Lower lobe of right lung (tissue), 2 donors: ENCODE measurements around the gene CCNA2. TPM values are rescaled to one million over a fixed set of nuclear protein-coding genes. Genes with fewer than 3 reads are reported as not detected.

Experiments used
- ATAC-seq, 2 donors: fragments of 200-7000 bp; cut with Tn5 transposase; one replicate each; pipeline ENCODE4 v1.9.1; 2020 to 2022; ENCODE audit warnings: mild to moderate bottlenecking in 2 of 2, moderate library complexity in 2 of 2
- DNase-seq: peaks from one replicate; pipeline ENCODE4 v3.0.0-alpha.2; 2020
- H3K27ac ChIP-seq: fragments of 200-600 bp; one replicate; pipeline ENCODE4 v1.8.0; 2022
- H3K27me3 ChIP-seq: fragments of 200-600 bp; one replicate; pipeline ENCODE4 v1.8.0; 2022; ENCODE audit warnings: low read depth
- H3K36me3 ChIP-seq: fragments of 200-600 bp; one replicate; pipeline ENCODE4 v1.8.0; 2022; ENCODE audit warnings: mild to moderate bottlenecking
- H3K4me1 ChIP-seq: fragments of 200-600 bp; one replicate; pipeline ENCODE4 v1.8.0; 2022
- H3K4me3 ChIP-seq: fragments of 200-600 bp; one replicate; pipeline ENCODE4 v1.8.0; 2022; ENCODE audit warnings: mild to moderate bottlenecking
- H3K9me3 ChIP-seq: fragments of 200-600 bp; one replicate; pipeline ENCODE4 v1.8.0; 2022
- CTCF ChIP-seq: fragments of 200-600 bp; IDR thresholded peaks from one replicate; pipeline ENCODE4 v1.8.0; 2022; ENCODE audit warnings: antibody characterized with exemption, mild to moderate bottlenecking
- intact Hi-C: fragments of 100-400 bp; cut with DNase I; formaldehyde crosslinking; loops from one replicate; pipeline ENCODE4 v1.11.0; 2022
- total RNA-seq: library from RNA; stranded (reverse); fragmentation: NEBNext Ultra II Directional; extraction: Animal tissue kit (Norgen Biotek cat#: 25700); gene quantifications from one replicate; pipeline ENCODE4 v1.2.1, GENCODE V29; 2021
- donor health status: DM: no; HTN: yes; CAD: no; lungs with severe emphysema.

Gene CCNA2
- total RNA-seq, 1 donor from 2014 or later = 2.2 TPM

- Histone ChIP-seq H3K27ac (no peak overlapping the region), H3K27me3 (no peaks in the 10 kb centered on the region), H3K9me3 (no peaks in the 10 kb centered on the region), H3K4me3 (no peak overlapping the region), H3K36me3 (peaks cover 32% of the 10 kb centered on the region), H3K4me1 (peaks cover 19% of the 10 kb centered on the region)
- no peak for DNase-seq
- no peak for ATAC-seq
- TF ChIP-seq CTCF = no peak
- intact Hi-C loops = no loop called here
These were observed 1.3 kb upstream of the CCNA2 start for GRCh38 chr4:121824950-121825349.

- Histone ChIP-seq H3K4me1 (peaks cover 19% of the 10 kb centered on the region), H3K36me3 (peaks cover 24% of the 10 kb centered on the region), H3K9me3 (no peaks in the 10 kb centered on the region), H3K4me3 (peak overlapping the region; percentile 80), H3K27ac (peak overlapping the region; percentile 77), H3K27me3 (no peaks in the 10 kb centered on the region)
- intact Hi-C loops = no loop called here
- ATAC-seq (peak in 1 of 2 donors; percentile 2), DNase-seq (no peak)
- TF ChIP-seq CTCF = no peak
These were observed 466 bp upstream of the CCNA2 start for GRCh38 chr4:121824171-121824527.

GRCh38 chr4:121822796-121823504 lies 733 bp downstream of the CCNA2 start:
- H3K27me3 ChIP-seq = no peaks in the 10 kb centered on the region
- H3K27ac ChIP-seq = peak overlapping the region; percentile 77
- peaks cover 21% of the 10 kb centered on the region for H3K36me3 ChIP-seq
- intact Hi-C loops = no loop called here
- no peaks in the 10 kb centered on the region for H3K9me3 ChIP-seq
- TF ChIP-seq CTCF = no peak
- peak overlapping the region; percentile 80 for H3K4me3 ChIP-seq
- peak in 1 of 2 donors; percentile 19 for ATAC-seq
- DNase-seq = peak; percentile 46
- peaks cover 19% of the 10 kb centered on the region for H3K4me1 ChIP-seq

- no peaks in the 10 kb centered on the region for H3K9me3 ChIP-seq
- no peak for ATAC-seq
- no peak overlapping the region for H3K4me3 ChIP-seq
- DNase-seq = no peak
- no peaks in the 10 kb centered on the region for H3K27me3 ChIP-seq
- H3K27ac ChIP-seq = no peak overlapping the region
- intact Hi-C loops = no loop called here
- H3K36me3 ChIP-seq = peaks cover 21% of the 10 kb centered on the region
- peaks cover 19% of the 10 kb centered on the region for H3K4me1 ChIP-seq
- TF ChIP-seq CTCF = no peak
These were observed 1.6 kb downstream of the CCNA2 start for GRCh38 chr4:121822047-121822446.

DNA sequence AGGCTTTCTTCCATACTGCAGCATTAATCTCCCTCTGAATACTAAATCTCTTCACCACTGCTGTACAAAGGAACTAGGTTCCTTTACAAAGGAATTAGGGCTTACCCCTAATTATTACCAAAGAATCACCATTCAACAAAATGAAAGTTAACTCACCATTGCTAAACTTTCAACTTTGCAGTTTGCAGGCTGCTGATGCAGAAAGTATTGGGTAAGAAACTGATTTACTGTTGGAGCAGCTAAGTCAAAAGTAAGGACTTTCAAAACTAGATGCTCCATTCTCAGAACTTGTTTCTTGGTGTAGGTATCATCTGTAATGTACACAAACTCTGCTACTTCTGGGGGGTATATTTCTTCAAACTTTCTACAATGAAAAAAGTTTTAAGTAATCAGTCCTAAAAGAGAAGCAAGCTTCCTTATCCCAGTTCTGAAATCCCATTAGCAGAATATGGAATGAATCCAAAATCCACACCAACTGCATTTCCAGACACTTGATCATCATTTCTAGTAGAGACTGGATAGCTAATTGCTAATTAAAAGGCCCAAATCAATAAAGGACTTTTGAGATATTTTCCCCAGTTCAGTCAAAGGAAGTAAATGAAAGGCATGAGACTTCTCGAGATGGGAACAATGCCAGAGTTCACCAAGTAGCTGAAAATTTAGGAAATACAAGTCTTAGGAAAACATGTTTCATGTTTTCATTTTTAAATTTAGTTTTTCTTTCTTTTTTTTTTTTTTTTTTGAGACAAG lies 4.3 kb downstream of the CCNA2 start:
- intact Hi-C loops = no loop called here
- no peak overlapping the region for H3K27ac ChIP-seq
- TF ChIP-seq CTCF = no peak
- H3K4me3 ChIP-seq = no peak overlapping the region
- H3K36me3 ChIP-seq = peaks cover 46% of the 10 kb centered on the region
- peaks cover 13% of the 10 kb centered on the region for H3K4me1 ChIP-seq
- no peaks in the 10 kb centered on the region for H3K27me3 ChIP-seq
- ATAC-seq = no peak
- DNase-seq = no peak
- H3K9me3 ChIP-seq = no peaks in the 10 kb centered on the region
